HepG2 (cell line): Measurements from ENCODE around the gene TM9SF2. TPM values are rescaled to one million over a fixed set of nuclear protein-coding genes. Genes with fewer than 3 reads are reported as not detected.

ENCODE experiments used
- CEBPB ChIP-seq: IDR thresholded peaks from 2 replicates; pipeline ENCODE4 v1.6.1; 2011; ENCODE audit warnings: low read depth, low read length, improper control_type of control experiment, borderline replicate concordance
- CENPX ChIP-seq: sonication (generic); formaldehyde crosslinking; IDR thresholded peaks from 2 replicates; pipeline ENCODE4 v1.9.0; 2021; ENCODE audit warnings: mild to moderate bottlenecking, missing genetic modification reagents, moderate library complexity
- ELK4 ChIP-seq: sonication (generic); formaldehyde crosslinking; IDR thresholded peaks from 2 replicates; pipeline ENCODE4 v1.9.0; 2021; ENCODE audit warnings: missing genetic modification reagents, borderline replicate concordance
- HCFC1 ChIP-seq: fragments of 150-350 bp; IDR thresholded peaks from 2 replicates; pipeline ENCODE4 v1.6.1; 2014; ENCODE audit warnings: low read depth, low read length
- HMGXB4 ChIP-seq, 2 experiments: sonication (generic) in 1 of 2; formaldehyde crosslinking in 1 of 2; IDR thresholded peaks; 2 replicates each; pipeline versions ENCODE4 v1.4.0 to v1.6.1; 2018 to 2020; ENCODE audit warnings: missing genetic modification reagents in 2 of 2, borderline replicate concordance in 1 of 2, low read depth in 1 of 2, mild to moderate bottlenecking in 1 of 2, missing biosample characterization in 1 of 2
- MXI1 ChIP-seq: IDR thresholded peaks from 3 replicates; pipeline ENCODE4 v1.6.1; 2012; ENCODE audit warnings: low read depth, low read length, inconsistent platforms, borderline replicate concordance
- NFIC ChIP-seq: IDR thresholded peaks from 2 replicates; pipeline ENCODE4 v1.6.1; 2012; ENCODE audit warnings: mild to moderate bottlenecking, low read length, inconsistent platforms
- NPAS2 ChIP-seq: sonication (generic); formaldehyde crosslinking; IDR thresholded peaks from 2 replicates; pipeline ENCODE4 v1.8.0; 2022; ENCODE audit warnings: mild to moderate bottlenecking, missing genetic modification reagents, borderline replicate concordance
- ONECUT2 ChIP-seq: sonication (generic); formaldehyde crosslinking; IDR thresholded peaks from 2 replicates; pipeline ENCODE4 v1.4.0; 2020; ENCODE audit warnings: missing genetic modification reagents
- POGZ ChIP-seq: sonication (generic); formaldehyde crosslinking; IDR thresholded peaks from 2 replicates; pipeline ENCODE4 v1.4.0; 2020; ENCODE audit warnings: mild to moderate bottlenecking, missing genetic modification reagents
- TCF12 ChIP-seq, 2 experiments: fragments of 450-650 bp in 1 of 2; sonication (generic) in 1 of 2; formaldehyde crosslinking in 1 of 2; IDR thresholded peaks; 2 replicates each; pipeline versions ENCODE4 v1.6.1 to v1.8.0; 2017 to 2022; ENCODE audit warnings: antibody characterized with exemption in 1 of 2, mild to moderate bottlenecking in 1 of 2, missing genetic modification reagents in 1 of 2, moderate library complexity in 1 of 2
- TCF7 ChIP-seq: sonication (generic); IDR thresholded peaks from 2 replicates; pipeline ENCODE4 v1.6.1; 2016; ENCODE audit warnings: antibody characterized with exemption, low read depth
- TSC22D2 ChIP-seq: sonication (generic); formaldehyde crosslinking; IDR thresholded peaks from 2 replicates; pipeline ENCODE4 v1.5.1; 2020; ENCODE audit warnings: missing genetic modification reagents, mild to moderate bottlenecking, borderline replicate concordance
- ZEB1 ChIP-seq: IDR thresholded peaks from 2 replicates; pipeline ENCODE4 v1.6.1; 2012; ENCODE audit warnings: mild to moderate bottlenecking, low read depth, inconsistent platforms; ENCODE audit not compliant: insufficient replicate concordance
- ZFP91 ChIP-seq: sonication (generic); formaldehyde crosslinking; IDR thresholded peaks from 2 replicates; pipeline ENCODE4 v1.9.0; 2022; ENCODE audit warnings: missing genetic modification reagents, mild to moderate bottlenecking, borderline replicate concordance
- ZNF605 ChIP-seq: sonication (generic); formaldehyde crosslinking; IDR thresholded peaks from 2 replicates; pipeline ENCODE4 v1.8.0; 2022; ENCODE audit warnings: mild to moderate bottlenecking, missing genetic modification reagents
- ZNF713 ChIP-seq: sonication (generic); formaldehyde crosslinking; IDR thresholded peaks from 2 replicates; pipeline ENCODE4 v1.4.0; 2020; ENCODE audit warnings: mild to moderate bottlenecking, missing genetic modification reagents
- polyA plus RNA-seq, 8 experiments: library from polyadenylated mRNA; depleted of rRNA in 3 of 8; stranded (reverse) in 7 of 8; unstranded in 1 of 8; fragments of >200 nt; fragmentation: Illumina TruSeq in 4 of 8; extraction: Trizol in 4 of 8; gene quantifications; 2 replicates each; pipeline versions ENCODE4 v1.2.1 to v1.2.3, GENCODE V29; 2011 to 2016; ENCODE audit warnings: low read depth in 4 of 8, missing spikeins in 1 of 8, mixed read lengths in 1 of 8; ENCODE audit not compliant: insufficient read depth in 1 of 8
- total RNA-seq, 5 experiments: library from RNA; depleted of rRNA; stranded (reverse); fragments of >200 nt; fragmentation: Illumina TruSeq; extraction: Trizol; gene quantifications; 2 replicates each; pipeline ENCODE4 v1.2.3, GENCODE V29; 2016; ENCODE audit warnings: low read depth in 1 of 5
- TF ChIP-seq, protein P1 (sequence below): sonication (generic); formaldehyde crosslinking; IDR thresholded peaks from 2 replicates; pipeline ENCODE4; 2020; ENCODE audit warnings: missing genetic modification reagents, mild to moderate bottlenecking, borderline replicate concordance

The TM9SF2 gene
- total and polyA plus RNA-seq, 2 of the 13 experiments (the other 11 are each of a cell fraction or from before 2014, with no cell fraction given) = 94.1 to 123 TPM

DNA sequence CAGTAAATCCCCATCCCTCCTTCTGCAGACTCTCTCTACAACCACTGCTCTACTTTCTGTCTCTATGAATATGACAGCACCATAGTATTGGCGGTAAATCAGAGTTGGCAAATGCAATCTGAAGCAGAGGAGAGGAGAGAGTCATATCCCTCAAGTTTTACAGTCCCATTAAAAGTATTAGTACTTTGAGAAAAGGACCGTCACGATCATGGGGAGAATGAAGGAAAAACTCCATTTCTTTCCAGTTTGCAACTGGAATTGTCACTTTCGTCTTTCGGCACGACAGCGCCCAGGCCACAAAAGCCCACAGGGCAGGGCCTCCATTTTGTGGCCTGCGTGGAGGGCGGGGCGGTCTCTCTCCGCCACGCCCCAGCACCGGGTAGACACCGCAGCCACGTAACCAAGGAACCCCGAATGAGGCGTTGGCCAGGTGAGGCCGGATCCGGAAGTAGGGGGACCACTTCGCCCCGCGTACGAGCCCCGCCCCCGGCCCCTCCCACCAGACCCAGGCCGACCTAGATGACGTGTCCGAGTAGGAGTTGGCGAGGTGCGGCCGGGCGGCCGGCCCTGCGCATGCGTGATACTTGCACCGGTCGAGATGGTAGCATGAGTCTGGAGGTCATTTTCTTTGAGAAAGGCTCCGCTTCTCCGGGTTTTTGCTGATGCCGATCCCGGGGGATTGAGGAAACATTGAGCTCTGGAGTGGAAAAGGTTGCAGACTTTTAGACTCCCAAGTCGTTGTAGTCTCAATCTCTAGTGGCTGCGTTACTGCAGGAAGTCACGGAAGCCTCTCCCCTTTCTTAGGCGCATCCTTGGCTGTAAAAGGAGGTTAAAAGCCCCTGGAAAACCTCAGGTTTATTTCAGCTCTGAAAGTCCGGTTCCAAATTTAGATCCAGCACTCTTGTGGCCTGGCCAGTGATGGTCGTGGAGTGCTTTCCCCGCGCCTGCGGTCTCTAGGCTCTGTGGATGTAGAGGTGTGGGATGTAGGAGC, 2.8 kb upstream of the TM9SF2 start (continued):
- TF ChIP-seq HMGXB4 (CRISPR knock-in tag; IDR thresholded peaks at IDR 0.05; ENCODE audit: borderline replicate concordance in 1 of 2, low read depth in 1 of 2) = peak; percentile 17 to 50; a peak in 1 of 4 replicates
- peak; percentile 22; the same call in 1 of the 2 replicates for TF ChIP-seq ZNF605
- TF ChIP-seq ELK4 (CRISPR knock-in tag) = no peak
- TF ChIP-seq, protein P1, sequence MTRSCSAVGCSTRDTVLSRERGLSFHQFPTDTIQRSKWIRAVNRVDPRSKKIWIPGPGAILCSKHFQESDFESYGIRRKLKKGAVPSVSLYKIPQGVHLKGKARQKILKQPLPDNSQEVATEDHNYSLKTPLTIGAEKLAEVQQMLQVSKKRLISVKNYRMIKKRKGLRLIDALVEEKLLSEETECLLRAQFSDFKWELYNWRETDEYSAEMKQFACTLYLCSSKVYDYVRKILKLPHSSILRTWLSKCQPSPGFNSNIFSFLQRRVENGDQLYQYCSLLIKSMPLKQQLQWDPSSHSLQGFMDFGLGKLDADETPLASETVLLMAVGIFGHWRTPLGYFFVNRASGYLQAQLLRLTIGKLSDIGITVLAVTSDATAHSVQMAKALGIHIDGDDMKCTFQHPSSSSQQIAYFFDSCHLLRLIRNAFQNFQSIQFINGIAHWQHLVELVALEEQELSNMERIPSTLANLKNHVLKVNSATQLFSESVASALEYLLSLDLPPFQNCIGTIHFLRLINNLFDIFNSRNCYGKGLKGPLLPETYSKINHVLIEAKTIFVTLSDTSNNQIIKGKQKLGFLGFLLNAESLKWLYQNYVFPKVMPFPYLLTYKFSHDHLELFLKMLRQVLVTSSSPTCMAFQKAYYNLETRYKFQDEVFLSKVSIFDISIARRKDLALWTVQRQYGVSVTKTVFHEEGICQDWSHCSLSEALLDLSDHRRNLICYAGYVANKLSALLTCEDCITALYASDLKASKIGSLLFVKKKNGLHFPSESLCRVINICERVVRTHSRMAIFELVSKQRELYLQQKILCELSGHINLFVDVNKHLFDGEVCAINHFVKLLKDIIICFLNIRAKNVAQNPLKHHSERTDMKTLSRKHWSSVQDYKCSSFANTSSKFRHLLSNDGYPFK = peak; percentile 57; the same call in 1 of the 2 replicates
- TF ChIP-seq NFIC = peak; percentile 74; the same call in 1 of the 2 replicates
- peak; percentile 56 for TF ChIP-seq HCFC1
- TF ChIP-seq POGZ = peak; percentile 88
- TF ChIP-seq CENPX (CRISPR knock-in tag) = no peak
- no peak for TF ChIP-seq TCF12 (IDR thresholded peaks at IDR 0.05)
- TF ChIP-seq TCF12 (CRISPR knock-in tag; IDR thresholded peaks at IDR 0.05) = no peak
- TF ChIP-seq TSC22D2 (CRISPR knock-in tag) = 0 out of 2 replicates have a peak, but pooled peaks have one; percentile 51
- no peak for TF ChIP-seq CEBPB
- TF ChIP-seq ZFP91 (CRISPR knock-in tag) = peak; percentile 18; the same call in 1 of the 2 replicates
- TF ChIP-seq ZEB1 = peak; percentile 94
- TF ChIP-seq ONECUT2 (CRISPR knock-in tag) = no peak
- TF ChIP-seq TCF7 = no peak
- TF ChIP-seq ZNF713 (CRISPR knock-in tag) = no peak
- TF ChIP-seq NPAS2 (CRISPR knock-in tag) = no peak
- peak; percentile 80; the same call in 2 of the 3 replicates for TF ChIP-seq MXI1
